HG02885 (cell line): Measurements from ENCODE around the gene ZNF672.

Experiments
- ATAC-seq: cut with Tn5 transposase; IDR thresholded peaks from one replicate; pipeline ENCODE4 v1.9.1; 2021; ENCODE audit warnings: mild to moderate bottlenecking; ENCODE audit not compliant: unreplicated experiment, poor library complexity

Gene ZNF672

DNA sequence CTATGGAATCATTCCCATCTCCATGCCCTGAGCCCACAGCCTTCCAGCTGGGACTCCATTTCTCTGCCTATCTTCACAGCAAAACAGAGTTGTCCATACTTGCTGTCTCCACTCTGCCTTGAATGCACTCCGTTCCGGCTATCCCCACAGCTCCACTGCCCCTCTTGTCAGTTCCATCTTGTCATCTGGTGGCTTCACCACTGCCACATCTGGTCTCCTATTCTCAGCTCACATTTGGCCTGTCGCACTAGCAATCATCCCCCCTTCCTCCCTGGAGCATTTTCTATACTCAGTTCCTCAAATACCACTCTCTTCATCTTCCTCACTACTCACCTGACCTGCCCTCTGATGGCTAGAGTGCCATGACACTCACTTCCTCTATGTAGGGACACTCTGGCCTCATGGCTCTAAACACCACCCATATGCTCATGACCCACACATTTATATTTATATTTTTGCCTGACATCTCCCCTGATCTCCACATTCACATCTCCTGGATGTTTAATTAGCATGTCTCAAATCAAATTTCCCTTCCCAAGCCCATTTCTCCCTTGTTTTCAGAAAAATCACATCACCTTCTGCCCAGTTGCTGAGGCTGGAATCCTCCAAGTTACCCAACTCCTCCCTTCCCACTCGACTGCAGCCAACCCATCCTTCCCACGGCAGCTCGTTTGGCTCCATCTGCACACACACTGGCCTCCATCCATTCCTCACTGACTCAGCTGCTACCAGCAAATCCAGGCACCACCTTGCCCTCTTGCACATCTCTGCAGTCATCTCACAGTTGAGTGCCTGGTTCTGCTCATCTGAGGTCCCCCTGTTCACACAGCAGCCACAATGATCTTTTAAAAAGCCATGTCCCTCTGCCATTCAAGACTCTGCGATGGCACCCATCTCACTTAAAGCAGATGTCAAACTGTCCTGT is 14.7 kb downstream of the ZNF672 start:
- peak; percentile 35 for ATAC-seq

DNA sequence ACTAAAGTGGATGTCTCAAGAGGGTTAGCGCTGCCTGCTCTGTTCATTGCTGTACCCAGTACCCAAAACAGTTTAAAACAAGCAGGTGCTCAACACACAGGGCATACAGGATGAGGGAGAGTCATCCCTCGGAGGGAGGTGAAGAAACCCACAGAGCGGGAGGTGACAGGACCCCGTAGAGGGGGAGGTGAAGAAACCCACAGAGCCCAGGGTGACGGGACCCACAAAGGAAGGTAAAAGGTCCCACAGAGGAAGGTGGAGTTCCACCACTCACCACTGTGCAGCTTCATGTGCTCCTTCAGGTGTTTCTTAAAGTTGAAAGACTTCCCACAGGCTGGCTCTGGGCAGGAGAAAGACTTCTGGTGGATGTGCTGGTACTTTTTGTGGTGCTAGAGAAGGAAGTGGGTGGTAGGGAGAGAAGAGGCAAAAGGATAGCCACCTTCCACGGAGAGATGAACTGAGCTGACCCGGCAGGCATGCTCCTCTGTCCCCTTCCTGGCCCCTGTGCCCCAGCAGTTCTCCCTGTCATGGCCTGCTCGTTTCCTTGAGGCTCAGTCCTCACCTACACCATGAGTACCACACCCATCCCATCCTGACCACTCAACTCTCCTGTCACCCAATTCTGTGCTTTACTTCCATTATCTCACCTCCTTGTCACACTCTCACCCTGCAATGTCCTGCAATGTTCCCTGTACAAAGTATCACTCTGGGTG is 15.8 kb downstream of the ZNF672 start:
- ATAC-seq, result no peak

DNA sequence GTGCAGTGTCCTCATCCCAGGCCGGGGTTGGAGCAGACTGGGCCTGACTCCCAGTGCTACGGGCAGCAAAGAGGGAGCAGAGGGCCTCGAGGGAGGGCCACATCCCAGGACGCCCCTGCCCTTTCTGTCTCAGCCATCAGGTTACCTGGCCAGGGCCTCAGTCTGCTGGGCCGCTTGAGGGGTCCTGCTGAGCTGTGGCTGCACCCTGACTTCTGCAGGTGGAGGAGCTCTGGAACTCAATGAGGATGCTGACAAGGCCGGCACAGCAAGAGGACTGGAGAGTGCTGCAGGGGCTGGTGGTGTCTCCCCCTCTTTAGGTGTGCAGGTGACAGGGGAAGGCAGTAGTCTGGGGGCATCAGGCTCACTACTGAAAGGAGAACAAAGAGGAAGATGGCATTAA is 17.6 kb downstream of the ZNF672 start:
- no peak for ATAC-seq

DNA sequence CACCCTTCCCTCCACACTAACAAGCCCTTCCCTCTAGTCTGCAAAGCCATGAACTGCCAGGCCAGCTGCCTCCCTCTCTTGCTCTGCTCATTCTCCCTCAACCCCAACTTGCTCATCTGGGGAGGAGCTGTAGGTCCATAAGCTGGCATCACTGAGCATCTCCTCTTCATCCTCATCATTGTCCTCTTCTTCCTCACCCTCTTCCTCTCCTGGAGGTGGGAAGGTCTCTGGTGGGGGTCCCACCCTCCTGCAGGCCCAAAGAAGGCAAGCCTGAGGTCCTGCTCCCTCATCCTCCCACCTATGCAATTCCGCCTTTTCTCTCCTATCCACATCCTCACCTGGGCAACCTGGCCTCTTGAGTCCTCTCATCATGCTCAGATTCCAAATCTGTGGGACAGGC is 18.2 kb downstream of the ZNF672 start:
- ATAC-seq, result no peak

DNA sequence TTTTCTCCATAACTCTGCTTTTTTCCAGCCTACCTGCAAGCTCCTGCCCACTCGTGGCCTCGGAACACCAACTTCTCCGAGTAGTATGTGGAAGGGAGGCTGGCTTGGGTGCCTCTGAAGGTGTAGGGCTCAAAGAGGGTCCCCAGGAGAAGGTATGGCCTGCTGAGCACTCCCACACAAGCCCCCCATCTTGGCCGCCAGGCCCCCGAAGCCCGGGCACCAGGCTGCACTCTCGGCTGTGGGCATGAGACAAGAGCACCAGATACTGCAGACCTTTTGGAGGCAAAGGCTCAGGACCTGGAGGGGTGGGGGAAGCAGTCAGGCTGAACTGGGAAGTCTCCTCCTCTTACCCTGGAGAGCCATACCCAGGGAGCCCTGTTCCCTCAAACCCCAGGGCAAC is 19.2 kb downstream of the ZNF672 start:
- no peak for ATAC-seq

DNA sequence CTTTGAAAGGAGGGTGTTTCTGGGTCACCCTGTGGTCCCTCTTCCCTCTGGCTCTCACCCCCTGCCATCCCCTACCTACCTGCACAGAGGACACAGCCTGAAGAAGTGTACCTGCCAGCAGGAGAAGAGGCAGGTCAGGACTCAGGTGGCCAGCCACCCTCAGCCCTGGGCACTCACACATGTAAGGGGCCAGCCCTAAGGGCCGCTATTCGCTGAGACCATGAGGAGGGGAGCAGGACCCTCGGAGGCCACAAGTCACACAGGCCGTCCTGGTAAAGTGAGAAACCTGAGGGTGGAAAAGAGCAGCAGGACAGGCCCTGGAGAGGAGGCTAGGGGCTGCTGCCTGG is 19.7 kb downstream of the ZNF672 start:
- peak; percentile 0 for ATAC-seq

DNA sequence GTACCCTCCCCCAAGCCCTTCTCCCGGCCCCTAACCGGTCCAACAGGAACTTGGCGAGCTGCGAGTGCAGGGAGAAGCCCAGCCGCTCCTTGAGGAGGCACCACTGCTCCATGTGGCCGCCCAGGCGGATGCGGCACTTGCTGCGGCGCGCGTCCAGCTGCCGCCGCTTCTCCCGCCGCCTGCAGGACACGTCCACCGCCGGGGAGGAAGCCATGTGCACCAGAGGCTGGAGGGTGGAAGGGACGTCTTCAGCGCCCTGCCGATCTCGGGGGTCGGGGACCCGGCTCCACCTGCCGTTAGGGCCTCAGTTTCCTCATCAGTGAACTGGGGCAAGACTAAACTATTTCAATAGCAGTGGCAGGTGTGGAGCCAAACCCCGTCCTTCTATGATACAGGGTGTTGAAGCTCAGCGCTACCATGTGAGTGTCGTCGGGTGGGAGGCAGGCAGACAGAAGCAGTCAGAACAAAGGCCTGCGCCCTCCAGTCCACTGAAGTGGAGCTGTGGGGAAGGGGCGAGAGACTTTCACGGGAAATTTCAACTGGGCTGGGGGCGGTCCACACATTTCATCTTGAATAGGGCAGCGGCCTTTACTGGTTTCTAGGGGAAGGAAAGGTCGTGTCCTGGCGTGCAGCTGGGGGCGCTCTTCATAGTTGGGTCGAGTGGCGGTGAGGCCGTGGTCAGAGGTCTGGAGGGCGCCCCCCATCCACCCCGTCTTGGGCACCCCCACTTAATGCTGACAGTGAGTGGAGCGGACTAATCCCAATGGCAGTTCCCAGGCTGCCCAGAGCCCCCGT is 20.3 kb downstream of the ZNF672 start:
- peak; percentile 39 for ATAC-seq

DNA sequence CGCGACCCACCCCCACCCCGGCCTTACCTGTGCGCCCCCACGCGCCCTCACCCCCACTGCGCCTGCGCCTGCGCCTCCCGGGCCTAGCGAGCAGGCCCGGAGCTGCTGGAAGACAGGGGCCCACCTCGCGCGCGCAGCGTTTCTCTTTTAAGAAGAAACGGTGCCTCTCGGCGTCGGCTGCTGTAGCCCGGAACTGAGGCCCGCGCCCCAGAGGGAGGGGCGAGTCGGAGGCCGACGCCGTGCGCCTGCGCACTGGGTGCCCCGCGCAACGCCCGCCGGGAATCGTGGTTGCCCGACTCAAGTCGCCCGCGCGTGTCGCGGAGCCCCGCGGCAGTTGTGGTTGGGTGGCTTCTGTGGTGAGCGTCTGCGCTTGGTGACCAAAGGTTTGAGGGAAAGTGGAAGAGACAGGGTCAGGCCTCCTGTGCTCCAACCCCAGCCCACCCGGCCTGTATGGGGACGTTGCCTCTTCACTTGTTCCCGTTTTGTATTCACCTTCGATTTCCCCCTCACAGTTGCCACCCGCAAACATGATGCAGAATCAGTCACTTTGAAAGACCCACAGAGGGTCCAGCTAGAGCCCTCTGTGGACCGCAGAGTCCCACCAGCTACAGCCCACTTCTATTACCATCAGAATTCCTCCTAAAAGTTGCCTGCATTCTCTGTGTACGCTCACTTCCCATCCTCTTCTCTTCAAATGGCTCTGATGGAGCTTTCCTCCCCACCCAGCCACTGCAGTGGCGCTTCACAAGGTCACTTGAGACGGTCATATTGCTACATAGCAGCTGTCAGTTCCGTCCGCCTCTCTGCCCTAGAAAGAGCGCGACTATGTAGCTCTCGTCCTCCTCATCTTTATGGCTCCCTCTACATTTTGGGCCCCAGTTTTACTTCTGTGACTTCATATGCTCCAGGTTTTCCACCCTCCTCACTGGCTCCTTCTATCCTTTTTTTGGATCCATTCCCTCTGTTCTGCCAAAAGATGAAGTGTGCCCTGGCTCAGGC is 21.2 kb downstream of the ZNF672 start, which contains the start of gene ZNF692:
TSS of gene ZNF692 (minus strand) at position 195 of the 999 bp plus-strand sequence. CDS start 776 bp downstream, outside the sequence.
- peak; percentile 78 for ATAC-seq

DNA sequence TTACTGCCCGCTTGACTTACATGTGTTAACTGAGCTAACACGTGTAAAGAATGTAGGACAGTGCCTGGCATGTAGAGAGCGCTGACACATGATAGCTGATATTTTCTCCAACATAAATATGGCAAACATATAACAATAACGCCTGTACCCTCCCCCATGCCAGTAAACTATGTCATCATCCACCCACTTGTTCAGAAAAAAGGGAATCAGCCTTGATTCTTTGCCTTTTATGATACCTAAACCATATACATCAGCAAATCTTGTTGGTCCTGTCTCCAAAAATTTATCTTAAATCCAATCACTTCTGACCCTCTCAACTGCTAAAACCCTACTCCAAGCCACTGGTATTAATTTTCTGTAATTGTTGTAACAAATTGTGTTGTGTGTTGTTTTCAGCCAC is 22.0 kb downstream of the ZNF672 start:
- ATAC-seq, result no peak

DNA sequence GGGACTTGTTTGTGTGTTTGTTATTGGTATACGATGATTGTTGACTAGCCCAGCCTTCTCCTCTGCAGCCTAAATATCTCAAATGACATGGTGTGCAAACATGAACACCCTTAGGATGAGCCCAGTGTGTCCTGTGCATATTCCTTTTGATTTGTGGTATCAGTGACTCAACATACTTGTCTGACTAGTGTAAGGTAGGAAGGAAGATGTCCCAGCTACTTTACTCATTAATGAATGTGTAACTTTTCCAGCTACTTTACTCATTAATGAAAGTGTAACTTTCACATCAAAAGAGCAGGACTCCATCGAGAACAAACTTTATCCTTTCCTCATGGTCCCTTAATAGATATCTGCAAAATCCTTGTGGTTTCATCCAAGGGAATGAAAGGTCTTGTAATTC is 23.6 kb downstream of the ZNF672 start:
- no peak for ATAC-seq

DNA sequence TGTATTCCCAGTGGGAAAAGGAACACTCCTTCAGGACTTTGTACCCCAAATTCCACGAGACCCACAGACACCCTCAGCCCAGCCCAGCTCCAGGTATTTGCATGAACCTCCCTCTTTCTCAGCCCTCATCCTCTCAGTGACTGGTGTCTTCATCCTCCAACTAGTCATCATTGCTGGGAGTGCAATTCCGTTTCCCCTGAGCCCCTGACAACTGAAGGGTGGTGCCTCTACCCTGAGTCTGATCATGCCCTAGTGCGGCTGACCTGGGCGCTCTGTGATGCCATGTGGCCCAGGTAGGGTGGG is 24.6 kb downstream of the ZNF672 start:
- peak; percentile 5 for ATAC-seq

DNA sequence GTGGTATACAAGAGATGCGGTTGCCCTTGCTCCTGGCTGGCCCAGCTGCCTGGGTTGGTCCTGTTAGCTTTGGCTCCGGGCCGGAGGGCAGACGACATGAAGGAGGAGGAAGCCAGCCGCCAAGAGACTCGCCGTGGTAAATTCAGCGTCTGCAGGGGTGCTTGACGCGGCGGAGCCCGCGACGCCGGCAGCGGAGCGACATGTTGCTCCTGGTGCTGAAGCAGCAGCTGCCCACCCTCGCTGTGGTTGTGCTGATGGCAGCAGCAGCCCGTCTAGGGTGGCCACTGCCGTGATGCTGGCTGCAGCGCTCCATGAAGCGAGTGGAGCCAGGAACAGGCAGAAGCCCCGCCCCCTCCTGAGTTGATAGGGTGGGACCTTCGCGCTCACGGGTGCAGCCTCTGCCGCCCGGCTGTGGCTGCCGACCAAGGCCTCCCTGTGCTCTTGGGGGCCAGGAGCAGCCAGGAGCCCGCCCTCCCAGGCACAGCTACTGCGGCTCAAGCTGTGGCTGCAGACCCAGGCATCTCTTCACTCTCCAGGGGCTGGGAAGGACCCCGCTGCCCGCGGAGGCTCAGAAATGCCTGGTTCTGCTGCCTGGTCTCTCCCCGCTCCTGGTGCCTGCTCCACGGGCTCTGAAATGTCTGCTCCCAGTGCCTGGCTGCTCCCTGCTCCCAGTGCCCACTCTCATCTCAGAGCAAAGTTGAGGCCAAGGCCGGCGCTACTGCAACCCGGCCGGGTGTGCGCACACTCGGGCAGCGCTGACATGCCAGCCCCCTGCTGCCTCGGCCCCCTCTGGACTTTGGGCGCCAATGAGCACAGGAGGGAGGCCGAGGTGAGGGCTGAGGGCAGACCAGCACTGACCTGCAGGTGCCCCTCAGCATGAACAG is 25.2 kb downstream of the ZNF672 start:
- ATAC-seq, result peak; percentile 76

DNA sequence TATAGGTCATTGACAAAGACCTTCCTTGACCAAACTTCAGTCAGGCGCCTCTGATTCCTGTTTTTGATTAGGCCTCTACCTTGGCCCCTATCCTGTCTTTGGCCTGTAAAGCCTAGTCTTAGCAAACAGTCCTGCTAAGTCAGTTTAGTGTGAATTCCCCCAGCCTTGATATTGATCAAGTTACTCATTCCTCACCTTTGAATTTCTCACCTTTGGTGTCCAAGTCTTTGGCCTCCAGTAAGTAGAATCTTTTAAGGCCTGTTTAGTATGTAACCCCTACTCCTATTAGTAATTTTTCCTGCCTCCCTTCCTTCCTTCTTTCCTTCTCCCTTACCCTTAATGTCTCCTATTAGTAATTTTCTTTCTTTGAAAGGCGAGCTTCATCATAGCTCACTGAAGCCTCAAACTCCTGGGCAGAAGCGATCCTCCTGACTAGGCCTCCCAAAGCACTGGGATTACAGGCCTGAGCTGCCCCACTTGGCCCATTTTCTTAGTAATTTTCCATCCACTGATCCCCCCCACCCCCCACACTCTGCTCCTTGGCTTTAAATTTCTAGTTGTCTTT is 33.9 kb downstream of the ZNF672 start:
- no peak for ATAC-seq

DNA sequence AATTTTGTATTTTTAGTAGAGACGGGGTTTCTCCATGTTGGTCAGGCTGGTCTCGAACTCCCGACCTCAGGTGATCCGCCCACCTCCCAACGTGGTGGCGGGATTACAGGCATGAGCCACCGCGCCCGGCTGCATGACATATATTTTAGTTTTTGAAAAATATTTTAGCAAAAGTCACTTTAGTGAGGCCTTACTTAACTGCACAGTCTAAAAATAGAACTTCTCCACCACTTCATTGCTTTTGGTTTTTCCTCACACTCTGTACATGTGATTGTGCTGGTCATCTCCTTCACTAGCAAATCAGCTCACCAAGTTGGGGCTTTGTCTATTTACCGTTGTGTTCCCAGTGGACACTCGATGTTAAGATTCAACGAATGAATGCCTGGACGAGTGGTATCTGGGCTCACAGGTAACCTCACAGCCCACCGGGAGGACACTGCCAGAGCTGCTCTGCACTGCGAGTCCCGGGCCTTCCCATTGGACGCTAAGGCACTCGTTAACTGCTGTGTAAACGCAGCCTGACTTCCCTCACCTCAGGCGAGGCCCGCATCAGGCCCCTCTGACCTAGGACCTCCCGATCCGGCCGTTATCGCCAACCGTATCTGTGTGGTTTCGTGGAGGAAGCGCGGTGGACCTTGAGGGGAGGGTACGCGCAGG is 34.9 kb downstream of the ZNF672 start:
- ATAC-seq, result peak; percentile 42

DNA sequence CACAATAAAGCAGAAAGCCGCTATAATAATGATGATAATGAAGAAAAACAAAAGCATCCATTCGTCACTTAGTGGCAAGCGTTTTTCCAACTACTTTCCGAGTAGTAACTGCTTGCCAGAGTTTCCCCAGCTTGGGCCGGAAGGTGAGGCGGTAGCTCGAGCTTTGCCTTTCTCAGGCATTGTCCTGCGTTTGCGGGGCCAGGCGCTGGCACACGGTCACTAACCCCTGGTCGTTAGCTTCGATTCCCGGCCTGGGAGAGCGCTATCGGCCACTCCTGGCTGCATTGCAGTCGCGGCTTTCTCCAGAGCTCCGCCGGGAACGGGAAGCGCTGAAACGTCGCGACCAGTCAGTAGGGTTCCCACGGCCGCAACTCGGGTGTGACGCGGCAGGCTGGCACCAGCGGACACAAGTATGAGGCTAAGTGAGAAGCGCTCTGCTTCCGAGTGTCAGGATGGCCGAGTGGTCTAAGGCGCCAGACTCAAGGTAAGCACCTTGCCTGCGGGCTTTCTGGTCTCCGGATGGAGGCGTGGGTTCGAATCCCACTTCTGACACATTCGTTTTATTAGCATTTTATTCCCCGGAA is 35.5 kb downstream of the ZNF672 start:
- peak; percentile 80 for ATAC-seq

DNA sequence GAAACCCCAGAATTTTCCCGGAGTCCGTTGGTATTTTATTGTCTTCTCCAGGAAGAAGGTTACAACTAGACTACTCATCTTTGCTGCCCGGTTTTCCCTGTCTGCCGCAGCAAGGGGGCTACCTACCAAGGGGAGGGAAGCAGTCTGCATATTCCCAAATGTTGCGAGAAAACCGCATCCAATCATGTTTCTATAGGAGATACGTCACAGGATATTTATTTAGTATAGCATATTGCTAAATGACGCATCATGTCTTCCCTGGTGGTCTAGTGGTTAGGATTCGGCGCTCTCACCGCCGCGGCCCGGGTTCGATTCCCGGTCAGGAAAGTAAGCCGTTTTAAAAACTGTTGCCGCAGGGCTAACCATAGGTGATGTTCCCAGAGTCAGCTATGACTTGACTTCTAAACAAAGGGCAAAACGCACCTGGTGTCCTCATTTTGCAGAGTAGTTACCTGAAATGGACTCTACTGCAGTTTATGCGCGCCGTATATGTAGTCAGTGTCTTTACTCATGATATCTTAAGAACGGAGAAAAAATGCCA is 36.0 kb downstream of the ZNF672 start:
- peak; percentile 61 for ATAC-seq

DNA sequence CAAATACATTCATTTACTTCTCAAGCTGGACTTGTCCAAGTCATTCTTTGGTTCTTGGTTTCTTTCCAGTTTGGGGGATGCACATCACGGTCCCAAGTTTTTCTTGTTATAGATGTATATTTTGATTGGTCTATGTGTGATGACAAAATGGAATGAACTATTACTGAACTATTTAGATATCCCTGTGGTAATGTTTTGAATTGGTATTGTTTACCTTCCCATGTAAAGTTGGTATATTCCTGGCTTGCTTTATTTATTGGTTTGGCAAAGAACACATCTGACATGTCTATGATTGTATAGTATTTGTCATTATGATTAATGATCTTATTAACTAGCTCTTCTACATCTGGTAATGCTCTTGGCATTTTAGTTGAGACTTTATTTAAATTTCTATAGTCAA is 43.2 kb downstream of the ZNF672 start:
- ATAC-seq, result no peak
